HG03575 (cell line): ENCODE measurements around the gene PTP4A2.
"Not testable (repeated sequence)": the region's sequence is repeated elsewhere in the genome, so short reads cannot be mapped to it uniquely, and the experiment has no call there.

Source experiments
- ATAC-seq: cut with Tn5 transposase; IDR thresholded peaks from one replicate; pipeline ENCODE4 v1.9.1; 2021; ENCODE audit not compliant: unreplicated experiment, insufficient number of reproducible peaks, low FRiP score; ENCODE audit errors: extremely low read depth

Gene PTP4A2

DNA sequence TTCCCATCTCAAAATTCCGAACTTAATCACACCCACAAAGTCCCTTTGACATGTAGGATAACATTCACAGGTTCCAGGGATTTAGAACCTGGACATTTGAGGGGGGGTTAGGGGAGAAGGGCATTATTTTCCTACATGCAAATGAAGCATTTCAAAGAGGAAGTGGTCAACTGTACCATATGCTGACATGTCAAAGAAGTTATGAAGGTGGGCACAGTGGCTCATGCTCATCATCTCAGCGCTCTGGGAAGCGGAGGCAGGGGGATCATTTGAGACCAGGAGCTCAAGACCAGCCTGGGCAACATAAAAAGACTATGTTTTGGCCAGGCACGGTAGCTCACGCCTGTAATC lies 35.7 kb downstream of the PTP4A2 start:
- ATAC-seq = no peak

DNA sequence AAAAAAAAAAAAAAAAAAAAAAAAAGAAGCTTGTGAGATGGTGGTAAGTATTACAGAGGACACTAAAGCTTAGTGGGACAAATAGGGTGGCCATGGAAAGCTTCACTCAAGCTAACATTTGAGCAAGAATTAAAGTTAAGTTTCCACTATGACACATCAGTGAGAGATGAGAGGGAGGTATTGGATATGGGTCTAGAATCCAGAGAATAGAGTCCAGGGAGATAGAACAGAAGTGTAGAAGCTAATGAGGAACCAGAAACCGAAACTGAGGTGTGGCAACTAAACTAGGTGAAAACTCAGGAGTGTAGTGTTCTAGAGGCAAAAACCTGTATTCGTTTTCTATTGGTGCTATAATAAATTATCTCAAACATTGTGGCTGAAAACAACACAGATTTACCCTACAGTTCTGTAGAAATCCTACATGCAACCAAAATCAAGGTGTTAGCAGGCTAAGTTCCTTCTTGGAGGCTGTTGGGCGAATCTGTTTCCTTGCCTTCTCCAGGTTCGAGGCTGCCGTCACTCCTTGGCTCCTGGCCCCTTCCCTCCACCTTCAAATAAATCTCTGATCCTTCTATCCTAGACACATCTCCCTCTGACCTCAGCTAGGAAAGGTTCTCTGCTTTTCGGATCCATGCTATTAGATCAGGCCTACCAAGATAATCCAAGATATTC lies 36.2 kb downstream of the PTP4A2 start:
- no peak for ATAC-seq

DNA sequence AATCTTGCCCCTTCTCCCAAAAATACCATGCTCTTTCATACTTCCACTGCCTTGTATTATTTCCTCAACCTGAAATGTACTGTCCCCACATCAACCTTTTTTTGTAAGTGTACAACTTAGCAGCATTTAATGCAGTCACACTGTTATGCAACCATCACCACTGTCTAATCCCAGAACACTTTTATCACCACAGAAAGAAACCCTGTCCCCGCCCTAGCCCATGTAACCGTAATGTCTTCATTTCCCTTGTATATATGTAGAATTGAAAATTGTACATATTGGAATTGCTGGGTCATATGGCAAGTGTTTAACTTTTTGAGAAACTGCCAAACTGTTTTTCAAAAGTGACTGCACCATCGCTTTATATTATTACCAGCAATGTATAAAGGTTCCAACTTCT lies 37.4 kb downstream of the PTP4A2 start:
- no peak for ATAC-seq

DNA sequence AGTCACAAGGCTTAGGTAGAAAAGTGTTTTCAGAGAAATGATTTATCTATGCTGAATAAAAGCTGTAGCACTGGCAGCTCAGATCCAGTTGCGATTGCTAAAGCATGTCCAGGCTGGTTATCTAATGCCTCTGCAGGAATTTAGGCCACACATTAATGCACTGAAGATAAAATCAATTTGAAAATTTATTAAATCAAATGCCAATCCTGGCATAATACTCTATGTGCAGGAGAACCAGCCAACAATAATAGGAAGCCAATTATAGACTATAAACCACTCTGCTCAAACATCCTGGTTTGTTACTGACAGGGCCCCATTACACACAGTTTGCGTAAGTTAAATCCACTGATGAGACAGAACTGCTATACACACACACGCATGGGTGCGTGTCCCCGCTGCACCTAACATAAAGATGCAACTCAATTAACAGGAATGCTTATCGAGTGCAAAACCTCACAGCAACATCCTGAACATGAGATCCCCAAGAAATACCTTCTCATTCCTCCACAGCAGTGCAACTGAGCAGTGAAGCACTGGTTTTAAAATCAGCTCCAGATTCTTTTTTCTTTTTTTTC lies 40.6 kb downstream of the PTP4A2 start:
- ATAC-seq = no peak

GRCh38 chr1:31895474-31896198 lies 42.5 kb downstream of the PTP4A2 start:
- ATAC-seq = not testable (repeated sequence)

DNA sequence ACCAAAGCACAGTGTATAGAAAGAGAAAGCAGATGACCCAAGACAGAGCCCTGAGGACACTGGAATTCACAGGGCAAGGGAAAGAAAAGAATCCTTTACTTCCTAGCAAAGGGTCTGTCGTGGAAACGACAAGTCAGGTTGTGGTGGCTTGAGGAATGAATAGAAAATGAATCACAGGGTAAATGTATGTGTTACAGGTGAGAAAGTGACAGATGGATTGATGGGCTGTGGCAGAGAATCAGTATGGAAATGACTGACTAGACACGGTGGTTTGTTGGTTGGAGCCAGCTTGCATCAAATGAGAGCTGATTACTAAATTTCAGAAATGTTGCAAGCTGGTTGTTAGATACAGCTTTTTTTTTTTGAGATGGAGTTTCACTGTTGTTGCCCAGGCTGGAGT lies 46.9 kb downstream of the PTP4A2 start:
- ATAC-seq = no peak

DNA sequence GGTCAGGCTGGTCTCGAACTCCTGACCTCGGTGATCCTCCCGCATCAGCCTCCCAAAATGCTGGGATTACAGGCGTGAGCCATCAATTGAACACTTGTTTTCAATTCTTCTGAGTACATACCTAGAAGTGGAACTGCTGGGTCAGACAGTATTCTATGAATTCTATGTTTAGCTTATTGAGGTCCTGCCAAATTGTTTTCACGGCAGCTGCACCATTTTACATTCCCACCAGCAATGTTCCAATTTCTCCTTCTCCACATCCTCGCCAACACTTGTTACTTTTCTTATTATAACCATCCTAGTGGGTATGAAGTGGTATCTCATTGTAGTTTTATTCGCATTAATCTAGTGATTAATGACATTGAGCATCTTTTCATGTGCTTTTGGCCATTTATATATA lies 49.9 kb downstream of the PTP4A2 start:
- ATAC-seq = no peak

- ATAC-seq = no peak
Measured at GRCh38 chr1:31886866-31887265, 51.3 kb downstream of the PTP4A2 start.

- no peak for ATAC-seq
Measured at GRCh38 chr1:31885851-31886250, 52.3 kb downstream of the PTP4A2 start.

DNA sequence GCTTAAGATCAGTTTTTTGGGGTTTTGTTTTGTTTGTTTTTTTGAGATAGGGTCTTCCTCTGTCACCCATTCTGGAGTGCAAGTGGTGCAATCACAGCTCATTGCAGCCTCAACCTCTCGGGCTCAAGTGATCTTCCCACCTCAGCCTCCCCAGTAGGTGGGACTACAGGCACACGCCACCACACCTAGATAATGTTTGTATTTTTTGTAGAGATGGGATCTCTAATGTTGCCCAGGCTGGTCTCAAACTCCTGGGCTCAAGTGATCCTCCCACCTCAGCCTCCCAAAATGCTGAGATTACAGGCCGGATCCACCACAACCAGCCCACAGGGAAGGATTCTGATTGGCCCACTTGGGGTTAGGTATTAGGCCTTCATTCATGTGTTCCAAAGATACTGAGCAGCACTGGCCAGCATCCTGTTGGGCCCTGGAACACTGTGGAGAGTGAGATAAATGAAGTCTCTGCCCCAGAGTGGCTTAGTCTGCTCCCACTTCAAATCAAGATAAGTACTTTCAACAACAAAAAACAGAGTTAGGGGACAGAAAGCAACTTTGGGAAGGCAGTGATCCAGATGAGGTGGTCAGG lies 54.7 kb downstream of the PTP4A2 start:
- ATAC-seq = no peak

DNA sequence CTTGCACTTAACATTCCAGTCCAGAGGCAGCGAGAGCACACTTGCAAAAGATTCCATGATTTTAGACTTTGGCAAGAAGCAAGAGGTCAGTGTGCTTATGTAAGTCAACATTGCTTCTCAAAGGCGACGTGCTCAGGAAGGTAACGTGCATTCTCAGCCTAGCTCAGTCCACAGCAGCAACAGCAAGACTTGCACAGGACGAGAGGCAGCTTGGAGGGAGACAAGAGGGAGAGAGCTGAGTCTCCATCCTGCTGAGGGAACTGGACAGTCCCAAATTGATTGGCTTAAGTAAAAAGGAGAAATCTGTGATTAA lies 56.5 kb downstream of the PTP4A2 start:
- no peak for ATAC-seq

- ATAC-seq = no peak
Measured at GRCh38 chr1:31880957-31881687, 57.0 kb downstream of the PTP4A2 start.

GRCh38 chr1:31879981-31880608 lies 58.1 kb downstream of the PTP4A2 start:
- no peak for ATAC-seq

DNA sequence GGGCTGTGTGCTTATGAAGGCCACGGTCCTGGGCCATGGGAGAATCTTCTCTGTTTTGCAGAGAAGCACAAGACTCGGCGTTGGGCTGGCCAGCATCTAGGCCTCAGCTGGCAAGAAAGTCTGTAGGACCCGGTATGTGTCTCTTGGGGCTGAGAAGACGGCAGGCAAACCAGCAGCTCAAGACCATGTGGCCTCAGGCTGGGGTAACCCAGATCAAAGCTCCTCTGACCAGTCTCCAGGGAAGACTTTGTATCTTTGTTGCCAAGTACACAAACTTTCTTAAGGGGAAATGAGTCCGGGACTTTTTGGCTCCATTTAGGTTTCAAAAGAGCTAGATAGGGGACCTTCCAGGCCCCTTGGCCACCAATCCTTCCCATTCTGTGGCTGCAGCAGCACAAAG lies 60.1 kb downstream of the PTP4A2 start:
- ATAC-seq = no peak

DNA sequence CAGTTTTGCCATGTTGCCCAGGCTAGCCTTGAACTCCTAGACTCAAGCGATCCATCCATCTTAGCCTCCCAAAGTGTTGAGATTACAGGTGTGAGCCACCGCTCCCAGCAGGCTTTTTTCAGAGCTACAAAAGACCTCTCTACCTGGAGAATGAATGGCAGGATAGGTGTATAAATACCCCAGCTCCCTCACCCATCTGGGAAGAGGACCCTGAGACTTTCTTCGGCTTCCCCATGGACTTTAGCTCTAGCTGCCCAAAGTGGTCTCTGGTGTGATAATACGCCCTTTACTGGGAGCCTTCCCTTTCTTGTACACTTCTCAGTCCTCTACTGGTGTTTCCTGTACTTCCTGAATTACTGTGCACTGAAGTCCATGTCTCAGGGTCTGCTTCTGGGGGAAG lies 60.6 kb downstream of the PTP4A2 start:
- no peak for ATAC-seq

DNA sequence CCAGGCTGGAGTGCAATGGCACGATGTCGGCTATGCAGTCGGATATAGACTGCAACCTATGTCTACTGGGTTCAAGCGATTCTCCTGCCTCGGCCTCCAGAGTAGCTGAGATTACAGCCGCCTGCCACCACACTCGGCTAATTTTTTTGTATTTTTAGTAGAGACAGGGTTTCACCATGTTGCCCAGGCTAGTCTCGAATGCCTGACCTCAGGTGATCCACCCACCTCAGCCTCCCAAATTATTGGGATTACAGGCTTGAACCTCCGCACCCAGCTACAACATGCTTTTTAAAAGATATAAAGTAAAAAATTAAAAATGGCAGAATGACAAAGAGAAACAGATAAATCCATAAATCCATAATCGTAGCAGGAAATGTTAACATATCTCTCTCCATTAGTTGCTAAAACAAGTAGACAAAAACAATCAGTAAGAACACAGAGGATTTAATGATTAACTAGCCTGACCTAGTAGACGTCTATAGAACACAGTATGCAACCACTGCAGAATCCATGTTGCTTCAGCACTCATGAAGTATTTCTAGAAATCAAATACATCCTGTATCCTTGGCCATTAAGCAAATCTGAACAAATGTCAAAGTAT lies 62.4 kb downstream of the PTP4A2 start:
- no peak for ATAC-seq

- no peak for ATAC-seq
Measured at GRCh38 chr1:31874942-31875341, 63.2 kb downstream of the PTP4A2 start.

- no peak for ATAC-seq
Measured at GRCh38 chr1:31872658-31873636, 65.2 kb downstream of the PTP4A2 start.
